Vagina (tissue), 2 donors: ENCODE data around the gene PTPRN2.

Experiments used
- CTCF ChIP-seq, 3 experiments: fragments of 450-650 bp in 2 of 3; fragments of 200-600 bp in 1 of 3; sonication (generic) in 1 of 3; IDR thresholded peaks; one replicate each; pipeline ENCODE4 v1.5.1; 2017 to 2019; ENCODE audit warnings: antibody characterized with exemption in 3 of 3, mild to moderate bottlenecking in 2 of 3, moderate library complexity in 2 of 3
- POLR2AphosphoS5 ChIP-seq, 2 donors: sonication (generic); formaldehyde crosslinking; IDR thresholded peaks; one replicate each; pipeline ENCODE4 v1.9.0; 2017; ENCODE audit warnings: antibody characterized with exemption in 2 of 2, mild to moderate bottlenecking in 2 of 2, low read depth in 1 of 2; ENCODE audit not compliant: insufficient read depth in 1 of 2

GRCh38 chr7:158125721-158126120, 461.9 kb downstream of the PTPRN2 start:
- TF ChIP-seq CTCF (IDR thresholded peaks at IDR 0.05) (no peak), POLR2AphosphoS5 (IDR thresholded peaks at IDR 0.05; ENCODE audit: insufficient read depth in 1 of 2, low read depth in 1 of 2) (no peak)
